ENCODE results near the gene SFXN3. TPM values are rescaled to one million over a fixed set of nuclear protein-coding genes. Genes with fewer than 3 reads are reported as not detected.

Gene SFXN3
- total and polyA plus RNA-seq, 2 of the 13 experiments (the other 11 are each of a cell fraction or from before 2014, with no cell fraction given), result 16.8 to 71.5 TPM

DNA sequence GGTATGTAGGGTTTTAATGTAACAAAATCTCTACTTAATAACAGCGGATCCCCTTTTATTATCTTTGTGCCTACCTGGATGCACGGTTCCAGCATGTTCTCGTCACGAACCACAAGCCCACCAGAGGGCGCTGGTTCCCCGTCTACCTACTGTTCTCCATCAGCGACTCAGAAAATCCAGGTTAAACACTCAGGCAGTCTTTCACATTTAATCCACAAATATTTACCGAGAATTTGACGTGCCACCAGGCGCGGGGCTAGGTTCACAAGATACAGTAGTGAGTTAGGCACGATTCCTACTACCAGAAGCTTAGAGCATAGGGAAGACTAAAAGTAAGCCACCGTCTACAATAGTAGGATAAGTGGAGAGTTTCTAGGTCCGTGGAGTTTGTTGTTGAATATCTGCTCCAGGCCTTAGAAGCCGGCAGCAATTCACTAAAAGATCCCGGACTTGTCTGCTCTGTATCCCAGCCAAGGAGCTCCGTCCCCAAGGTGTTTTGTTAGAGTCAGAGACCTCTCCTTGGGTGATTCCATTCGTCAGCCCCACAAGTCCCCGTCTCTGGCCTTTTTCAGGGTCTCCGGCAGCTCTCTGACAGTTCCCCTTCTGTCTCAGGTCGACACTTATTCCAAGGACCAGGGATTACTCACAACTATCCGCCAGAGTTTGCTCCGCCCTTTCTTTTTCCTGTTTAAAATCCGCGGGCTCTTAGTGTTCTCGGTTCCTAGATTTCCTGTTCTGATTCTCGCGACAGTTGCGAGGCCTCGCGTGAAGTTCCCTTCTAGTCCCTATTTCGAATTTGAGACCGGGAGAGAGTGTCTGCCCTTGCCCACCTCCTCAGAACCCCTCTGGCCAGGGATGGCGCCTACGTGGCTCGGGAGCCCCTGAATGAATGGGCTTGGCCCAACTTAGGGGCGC lies 29.3 kb downstream of the SFXN3 start (continued):
- TF ChIP-seq, protein P1, sequence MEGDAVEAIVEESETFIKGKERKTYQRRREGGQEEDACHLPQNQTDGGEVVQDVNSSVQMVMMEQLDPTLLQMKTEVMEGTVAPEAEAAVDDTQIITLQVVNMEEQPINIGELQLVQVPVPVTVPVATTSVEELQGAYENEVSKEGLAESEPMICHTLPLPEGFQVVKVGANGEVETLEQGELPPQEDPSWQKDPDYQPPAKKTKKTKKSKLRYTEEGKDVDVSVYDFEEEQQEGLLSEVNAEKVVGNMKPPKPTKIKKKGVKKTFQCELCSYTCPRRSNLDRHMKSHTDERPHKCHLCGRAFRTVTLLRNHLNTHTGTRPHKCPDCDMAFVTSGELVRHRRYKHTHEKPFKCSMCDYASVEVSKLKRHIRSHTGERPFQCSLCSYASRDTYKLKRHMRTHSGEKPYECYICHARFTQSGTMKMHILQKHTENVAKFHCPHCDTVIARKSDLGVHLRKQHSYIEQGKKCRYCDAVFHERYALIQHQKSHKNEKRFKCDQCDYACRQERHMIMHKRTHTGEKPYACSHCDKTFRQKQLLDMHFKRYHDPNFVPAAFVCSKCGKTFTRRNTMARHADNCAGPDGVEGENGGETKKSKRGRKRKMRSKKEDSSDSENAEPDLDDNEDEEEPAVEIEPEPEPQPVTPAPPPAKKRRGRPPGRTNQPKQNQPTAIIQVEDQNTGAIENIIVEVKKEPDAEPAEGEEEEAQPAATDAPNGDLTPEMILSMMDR (CRISPR knock-in tag; IDR thresholded peaks at IDR 0.05), result peak; percentile 89
- TF ChIP-seq ZNF556 (CRISPR knock-in tag; IDR thresholded peaks at IDR 0.05; ENCODE audit: borderline replicate concordance) (peak; percentile 19; the same call in 1 of the 2 replicates), ATM (IDR thresholded peaks at IDR 0.05; ENCODE audit: borderline replicate concordance) (no peak), ZBTB25 (CRISPR knock-in tag; IDR thresholded peaks at IDR 0.05) (no peak), MXD4 (CRISPR knock-in tag; IDR thresholded peaks at IDR 0.05) (peak; percentile 0; the same call in 1 of the 2 replicates), DMAP1 (CRISPR knock-in tag; IDR thresholded peaks at IDR 0.05) (no peak), ZNF577 (CRISPR knock-in tag; IDR thresholded peaks at IDR 0.05; ENCODE audit: borderline replicate concordance, low read depth) (no peak), KMT2B (CRISPR knock-in tag; IDR thresholded peaks at IDR 0.05) (peak; percentile 27; the same call in 1 of the 2 replicates), ZHX2 (IDR thresholded peaks at IDR 0.05; ENCODE audit: low read depth) (no peak), ZHX2 (CRISPR knock-in tag; IDR thresholded peaks at IDR 0.05; ENCODE audit: borderline replicate concordance) (no peak), KDM6A (CRISPR knock-in tag; IDR thresholded peaks at IDR 0.05; ENCODE audit: low read depth) (no peak), ZNF432 (CRISPR knock-in tag; IDR thresholded peaks at IDR 0.05; ENCODE audit: borderline replicate concordance) (no peak), CBFB (CRISPR knock-in tag; IDR thresholded peaks at IDR 0.05) (no peak), ZNF3 (CRISPR knock-in tag; IDR thresholded peaks at IDR 0.05) (no peak), ZSCAN20 (CRISPR knock-in tag; IDR thresholded peaks at IDR 0.05; ENCODE audit: borderline replicate concordance) (no peak)
